ENCODE data around the gene RSPH3. TPM values are rescaled to one million over a fixed set of nuclear protein-coding genes. Genes with fewer than 3 reads are reported as not detected.
A peak's percentile ranks its signal among the peaks of the same experiment; 100 is the strongest.

RSPH3 gene
- total RNA-seq, 2 experiments from 2014 or later, result 4.2 TPM

DNA sequence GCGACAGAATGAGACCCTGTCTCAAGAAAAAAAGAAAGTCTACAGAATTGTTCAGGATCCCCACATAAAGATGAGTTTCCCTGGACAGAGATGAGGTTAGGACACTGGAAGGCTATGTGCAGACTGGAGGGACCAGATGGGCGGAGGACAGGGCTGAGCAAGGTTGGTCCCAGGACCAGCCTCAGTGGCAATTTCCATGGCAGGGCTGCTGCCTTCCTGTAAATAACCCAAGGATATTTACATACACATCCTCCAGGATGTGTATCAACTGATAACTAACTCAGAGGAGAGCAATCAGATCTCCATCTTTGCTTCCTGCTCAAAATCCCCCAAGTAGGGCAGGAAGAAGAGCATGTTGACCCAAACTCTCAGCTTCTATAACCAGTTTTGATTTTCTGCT is 58.8 kb downstream of the RSPH3 start:
- no peaks in the 10 kb centered on the region for H3K36me3 Mint-ChIP-seq (ENCODE audit: low read depth)
- ChIA-PET POLR2A (no interaction called here), CTCF (interaction anchor here (1.1 to 1.2 kb wide), 2 partner anchors 193 to 237 kb away, joined by 3 to 4 read pairs; no protein-coding TSS in a partner anchor)
- TF ChIP-seq, protein P1, sequence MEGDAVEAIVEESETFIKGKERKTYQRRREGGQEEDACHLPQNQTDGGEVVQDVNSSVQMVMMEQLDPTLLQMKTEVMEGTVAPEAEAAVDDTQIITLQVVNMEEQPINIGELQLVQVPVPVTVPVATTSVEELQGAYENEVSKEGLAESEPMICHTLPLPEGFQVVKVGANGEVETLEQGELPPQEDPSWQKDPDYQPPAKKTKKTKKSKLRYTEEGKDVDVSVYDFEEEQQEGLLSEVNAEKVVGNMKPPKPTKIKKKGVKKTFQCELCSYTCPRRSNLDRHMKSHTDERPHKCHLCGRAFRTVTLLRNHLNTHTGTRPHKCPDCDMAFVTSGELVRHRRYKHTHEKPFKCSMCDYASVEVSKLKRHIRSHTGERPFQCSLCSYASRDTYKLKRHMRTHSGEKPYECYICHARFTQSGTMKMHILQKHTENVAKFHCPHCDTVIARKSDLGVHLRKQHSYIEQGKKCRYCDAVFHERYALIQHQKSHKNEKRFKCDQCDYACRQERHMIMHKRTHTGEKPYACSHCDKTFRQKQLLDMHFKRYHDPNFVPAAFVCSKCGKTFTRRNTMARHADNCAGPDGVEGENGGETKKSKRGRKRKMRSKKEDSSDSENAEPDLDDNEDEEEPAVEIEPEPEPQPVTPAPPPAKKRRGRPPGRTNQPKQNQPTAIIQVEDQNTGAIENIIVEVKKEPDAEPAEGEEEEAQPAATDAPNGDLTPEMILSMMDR (IDR thresholded peaks at IDR 0.05), result no peak
- intact Hi-C loops (cut with micrococcal nuclease), result no loop called here
- H3K4me3 Mint-ChIP-seq, result no peak overlapping the region
- no peak overlapping the region for H3K27ac Mint-ChIP-seq
- H3K27me3 Mint-ChIP-seq, result peaks cover 6% of the 10 kb centered on the region
- DNase-seq (no peak), ATAC-seq (no peak)
- H3K4me1 Mint-ChIP-seq (ENCODE audit: low read depth), result peaks cover 10% of the 10 kb centered on the region
- no peaks in the 10 kb centered on the region for H3K9me3 Mint-ChIP-seq

GRCh38 chr6:158939255-158940159 is 60.5 kb downstream of the RSPH3 start:
- intact Hi-C loops (cut with micrococcal nuclease), result no loop called here
- ChIA-PET POLR2A (interaction anchor here (0.5 kb wide), 1 partner anchor 707 kb away, joined by 3 read pairs; no protein-coding TSS in a partner anchor), CTCF (interaction anchor here (0.7 to 1.4 kb wide), 6 partner anchors 17 to 235 kb away, joined by 3 to 5 read pairs (median 3); no protein-coding TSS in a partner anchor)
- H3K27ac Mint-ChIP-seq, result no peak overlapping the region
- peak; percentile 49 for ATAC-seq
- peak; percentile 13 for DNase-seq
- H3K4me1 Mint-ChIP-seq (ENCODE audit: low read depth), result peaks cover 10% of the 10 kb centered on the region
- no peaks in the 10 kb centered on the region for H3K9me3 Mint-ChIP-seq
- peaks cover 6% of the 10 kb centered on the region for H3K27me3 Mint-ChIP-seq
- H3K36me3 Mint-ChIP-seq (ENCODE audit: low read depth), result no peaks in the 10 kb centered on the region
- TF ChIP-seq, protein P1 (IDR thresholded peaks at IDR 0.05), result no peak
- H3K4me3 Mint-ChIP-seq, result peak overlapping the region; percentile 67

GRCh38 chr6:158938811-158939254 is 61.2 kb downstream of the RSPH3 start:
- CTCF ChIA-PET, result interaction anchor here (0.7 to 1.4 kb wide), 3 partner anchors 17 to 37 kb away, joined by 3 read pairs; no protein-coding TSS in a partner anchor
- Mint-ChIP-seq H3K27me3 (peaks cover 6% of the 10 kb centered on the region), H3K36me3 (ENCODE audit: low read depth) (no peaks in the 10 kb centered on the region), H3K4me1 (ENCODE audit: low read depth) (peaks cover 10% of the 10 kb centered on the region), H3K27ac (no peak overlapping the region), H3K9me3 (no peaks in the 10 kb centered on the region), H3K4me3 (peak overlapping the region; percentile 67)
- POLR2A ChIA-PET, result interaction anchor here (0.9 kb wide), 1 partner anchor 141 kb away, joined by 3 read pairs; no protein-coding TSS in a partner anchor
- DNase-seq (peak; percentile 52), ATAC-seq (peak; percentile 77)
- intact Hi-C loops (cut with micrococcal nuclease), result no loop called here
- TF ChIP-seq, protein P1 (IDR thresholded peaks at IDR 0.05), result no peak

- Mint-ChIP-seq H3K27me3 (peaks cover 6% of the 10 kb centered on the region), H3K27ac (no peak overlapping the region), H3K9me3 (no peaks in the 10 kb centered on the region), H3K4me1 (ENCODE audit: low read depth) (peaks cover 10% of the 10 kb centered on the region), H3K36me3 (ENCODE audit: low read depth) (no peaks in the 10 kb centered on the region), H3K4me3 (no peak overlapping the region)
- intact Hi-C loops (cut with micrococcal nuclease), result no loop called here
- no peak for ATAC-seq
- POLR2A ChIA-PET, result interaction anchor here (0.9 kb wide), 1 partner anchor 141 kb away, joined by 3 read pairs; no protein-coding TSS in a partner anchor
- CTCF ChIA-PET, result interaction anchor here (1.2 kb wide), 1 partner anchor 16 kb away, joined by 3 read pairs; no protein-coding TSS in a partner anchor
- DNase-seq, result no peak
- TF ChIP-seq, protein P1 (IDR thresholded peaks at IDR 0.05), result no peak
Measured at GRCh38 chr6:158938220-158938619, 61.8 kb downstream of the RSPH3 start.

DNA sequence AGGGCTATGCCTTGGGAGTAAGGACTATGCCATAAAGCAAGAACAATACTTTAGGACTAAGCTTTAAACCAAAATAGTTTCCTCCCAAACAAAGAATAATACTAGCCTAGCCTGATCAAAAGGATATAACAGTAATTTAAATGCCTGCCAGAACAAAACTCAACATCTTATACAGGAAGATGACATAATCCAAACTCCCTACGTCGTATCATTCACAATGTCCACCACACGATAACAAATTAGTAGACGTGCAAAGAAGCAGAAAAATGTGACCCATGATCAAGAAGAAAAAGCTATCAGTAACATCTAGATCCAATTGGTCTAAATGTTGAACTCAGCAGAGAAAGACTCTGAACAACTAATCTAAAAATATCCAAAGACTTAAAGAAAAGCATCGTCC is 65.8 kb downstream of the RSPH3 start:
- Mint-ChIP-seq H3K36me3 (ENCODE audit: low read depth) (no peaks in the 10 kb centered on the region), H3K27ac (no peak overlapping the region), H3K9me3 (no peaks in the 10 kb centered on the region), H3K4me3 (no peak overlapping the region), H3K27me3 (peaks cover under 1% of the 10 kb centered on the region), H3K4me1 (ENCODE audit: low read depth) (peaks cover 2% of the 10 kb centered on the region)
- no peak for ATAC-seq
- no peak for DNase-seq
- CTCF ChIA-PET, result no interaction called here
- intact Hi-C loops (cut with micrococcal nuclease), result no loop called here
- POLR2A ChIA-PET, result no interaction called here
- TF ChIP-seq, protein P1 (IDR thresholded peaks at IDR 0.05), result no peak

All from activated CD8-positive, alpha-beta T cell treated with anti-CD3 and anti-CD28 coated beads for 36 hours (primary cell).